BLaER1 (cell line): ENCODE measurements around the gene SPATA31D3.
"Not testable (repeated sequence)": the region's sequence is repeated elsewhere in the genome, so short reads cannot be mapped to it uniquely, and the experiment has no call there.

Experiments
- H3K27ac ChIP-seq: shearing (Covaris generic); formaldehyde crosslinking; 2 replicates; pipeline ENCODE4 v1.8.1; 2022
- H3K27me3 ChIP-seq: shearing (Covaris generic); formaldehyde crosslinking; 2 replicates; pipeline ENCODE4 v1.8.1; 2022
- H3K36me3 ChIP-seq: shearing (Covaris generic); formaldehyde crosslinking; 2 replicates; pipeline ENCODE4 v1.8.1; 2022
- H3K4me1 ChIP-seq: shearing (Covaris generic); formaldehyde crosslinking; 2 replicates; pipeline ENCODE4 v1.8.1; 2022
- H3K4me2 ChIP-seq: shearing (Covaris generic); formaldehyde crosslinking; 2 replicates; pipeline ENCODE4 v1.8.1; 2022
- H3K4me3 ChIP-seq: shearing (Covaris generic); formaldehyde crosslinking; 2 replicates; pipeline ENCODE4 v1.8.1; 2022
- H3K9ac ChIP-seq: shearing (Covaris generic); formaldehyde crosslinking; 2 replicates; pipeline ENCODE4 v1.8.1; 2022
- H3K9me3 ChIP-seq: shearing (Covaris generic); formaldehyde crosslinking; 2 replicates; pipeline ENCODE4 v1.8.1; 2022
- H4K20me1 ChIP-seq: shearing (Covaris generic); formaldehyde crosslinking; 2 replicates; pipeline ENCODE4 v1.8.1; 2022
- Cebpa-rat ChIP-seq: shearing (Covaris generic); IDR thresholded peaks from 2 replicates; pipeline ENCODE4 v1.8.1; 2022

The SPATA31D3 gene

GRCh38 chr9:81943393-81943792 is at the start of gene SPATA31D3:
Gene SPATA31D3 (plus strand): TSS chr9:81943500. CDS start chr9:81943586, 86 bp downstream.
- H3K4me1 ChIP-seq, H4K20me1 ChIP-seq, H3K27ac ChIP-seq, H3K9me3 ChIP-seq, H3K36me3 ChIP-seq, H3K4me2 ChIP-seq, H3K4me3 ChIP-seq, H3K9ac ChIP-seq, H3K27me3 ChIP-seq: not testable (repeated sequence)

GRCh38 chr9:81893929-81894328 is 49.4 kb upstream of the SPATA31D3 start:
- Histone ChIP-seq H3K9me3 (no peaks in the 10 kb centered on the region), H3K36me3 (no peaks in the 10 kb centered on the region), H3K27me3 (no peaks in the 10 kb centered on the region), H3K4me3 (no peak overlapping the region), H3K9ac (no peak overlapping the region), H4K20me1 (no peaks in the 10 kb centered on the region), H3K27ac (no peak overlapping the region), H3K4me1 (no peaks in the 10 kb centered on the region), H3K4me2 (no peak overlapping the region)
- TF ChIP-seq Cebpa-rat, result no peak

- Histone ChIP-seq H3K4me1 (no peaks in the 10 kb centered on the region), H3K27ac (no peak overlapping the region), H3K4me2 (no peak overlapping the region), H3K4me3 (no peak overlapping the region), H3K27me3 (no peaks in the 10 kb centered on the region), H3K36me3 (no peaks in the 10 kb centered on the region), H4K20me1 (no peaks in the 10 kb centered on the region), H3K9me3 (no peaks in the 10 kb centered on the region), H3K9ac (no peak overlapping the region)
- TF ChIP-seq Cebpa-rat, result no peak
Measured at GRCh38 chr9:81894891-81895290, 48.4 kb upstream of the SPATA31D3 start.

- Histone ChIP-seq H3K9ac (no peak overlapping the region), H3K4me1 (no peaks in the 10 kb centered on the region), H3K36me3 (no peaks in the 10 kb centered on the region), H3K9me3 (no peaks in the 10 kb centered on the region), H3K4me3 (no peak overlapping the region), H3K4me2 (no peak overlapping the region), H4K20me1 (no peaks in the 10 kb centered on the region), H3K27ac (no peak overlapping the region), H3K27me3 (no peaks in the 10 kb centered on the region)
- no peak for TF ChIP-seq Cebpa-rat
Measured at GRCh38 chr9:81896070-81896469, 47.2 kb upstream of the SPATA31D3 start.

GRCh38 chr9:81898851-81899250 is 44.4 kb upstream of the SPATA31D3 start:
- Histone ChIP-seq H3K27me3 (no peaks in the 10 kb centered on the region), H3K27ac (no peak overlapping the region), H3K9ac (no peak overlapping the region), H4K20me1 (no peaks in the 10 kb centered on the region), H3K36me3 (no peaks in the 10 kb centered on the region), H3K4me1 (no peaks in the 10 kb centered on the region), H3K9me3 (no peaks in the 10 kb centered on the region), H3K4me2 (no peak overlapping the region), H3K4me3 (no peak overlapping the region)
- TF ChIP-seq Cebpa-rat, result no peak

- Histone ChIP-seq H3K27ac (no peak overlapping the region), H4K20me1 (no peaks in the 10 kb centered on the region), H3K27me3 (no peaks in the 10 kb centered on the region), H3K4me1 (no peaks in the 10 kb centered on the region), H3K36me3 (no peaks in the 10 kb centered on the region), H3K4me2 (no peak overlapping the region), H3K9me3 (no peaks in the 10 kb centered on the region), H3K4me3 (no peak overlapping the region), H3K9ac (no peak overlapping the region)
- TF ChIP-seq Cebpa-rat, result no peak
Measured at GRCh38 chr9:81902196-81902595, 41.1 kb upstream of the SPATA31D3 start.

GRCh38 chr9:81902626-81903025 is 40.7 kb upstream of the SPATA31D3 start:
- Histone ChIP-seq H3K36me3 (no peaks in the 10 kb centered on the region), H3K9ac (no peak overlapping the region), H3K27me3 (no peaks in the 10 kb centered on the region), H3K4me3 (no peak overlapping the region), H3K9me3 (no peaks in the 10 kb centered on the region), H3K4me1 (no peaks in the 10 kb centered on the region), H4K20me1 (no peaks in the 10 kb centered on the region), H3K4me2 (no peak overlapping the region), H3K27ac (no peak overlapping the region)
- no peak for TF ChIP-seq Cebpa-rat

GRCh38 chr9:81906671-81907070 is 36.6 kb upstream of the SPATA31D3 start:
- Histone ChIP-seq H3K4me2 (no peak overlapping the region), H3K36me3 (no peaks in the 10 kb centered on the region), H3K4me1 (no peaks in the 10 kb centered on the region), H4K20me1 (no peaks in the 10 kb centered on the region), H3K27ac (no peak overlapping the region), H3K27me3 (no peaks in the 10 kb centered on the region), H3K9ac (no peak overlapping the region), H3K9me3 (no peaks in the 10 kb centered on the region), H3K4me3 (no peak overlapping the region)
- TF ChIP-seq Cebpa-rat, result no peak

- Histone ChIP-seq H3K4me3 (no peak overlapping the region), H3K9me3 (no peaks in the 10 kb centered on the region), H3K27me3 (no peaks in the 10 kb centered on the region), H3K27ac (no peak overlapping the region), H4K20me1 (no peaks in the 10 kb centered on the region), H3K9ac (no peak overlapping the region), H3K4me2 (no peak overlapping the region), H3K36me3 (no peaks in the 10 kb centered on the region), H3K4me1 (no peaks in the 10 kb centered on the region)
- TF ChIP-seq Cebpa-rat, result no peak
Measured at GRCh38 chr9:81912135-81912534, 31.2 kb upstream of the SPATA31D3 start.

GRCh38 chr9:81915801-81916505 is 27.3 kb upstream of the SPATA31D3 start:
- Histone ChIP-seq H3K27ac (no peak overlapping the region), H3K36me3 (no peaks in the 10 kb centered on the region), H3K9me3 (no peaks in the 10 kb centered on the region), H3K4me3 (no peak overlapping the region), H3K9ac (no peak overlapping the region), H4K20me1 (no peaks in the 10 kb centered on the region), H3K4me1 (no peaks in the 10 kb centered on the region), H3K27me3 (no peaks in the 10 kb centered on the region), H3K4me2 (no peak overlapping the region)
- TF ChIP-seq Cebpa-rat, result no peak

- not testable (repeated sequence) for H3K27me3 ChIP-seq, H4K20me1 ChIP-seq, H3K4me2 ChIP-seq, H3K4me1 ChIP-seq, H3K36me3 ChIP-seq, H3K9ac ChIP-seq, H3K4me3 ChIP-seq, H3K27ac ChIP-seq, H3K9me3 ChIP-seq
Measured at GRCh38 chr9:81918507-81918906, 24.8 kb upstream of the SPATA31D3 start.

- H4K20me1 ChIP-seq, H3K27me3 ChIP-seq, H3K36me3 ChIP-seq, H3K9me3 ChIP-seq, H3K4me3 ChIP-seq, H3K27ac ChIP-seq, H3K4me2 ChIP-seq, H3K9ac ChIP-seq, H3K4me1 ChIP-seq: not testable (repeated sequence)
Measured at GRCh38 chr9:81928305-81928704, 15.0 kb upstream of the SPATA31D3 start, which contains the start of gene SPATA31D4. Gene SPATA31D4 (plus strand): TSS chr9:81928428. CDS start chr9:81928514, 86 bp downstream.

- not testable (repeated sequence) for H3K27me3 ChIP-seq, H3K4me1 ChIP-seq, H3K9ac ChIP-seq, H3K9me3 ChIP-seq, H3K36me3 ChIP-seq, H3K27ac ChIP-seq, H3K4me2 ChIP-seq, H3K4me3 ChIP-seq, H4K20me1 ChIP-seq
Measured at GRCh38 chr9:81930147-81930546, 13.2 kb upstream of the SPATA31D3 start.

- not testable (repeated sequence) for H3K4me1 ChIP-seq, H3K27me3 ChIP-seq, H4K20me1 ChIP-seq
Measured at GRCh38 chr9:81933547-81933946, 9.8 kb upstream of the SPATA31D3 start.

More at GRCh38 chr9:81933547-81933946, 9.8 kb upstream of the SPATA31D3 start:
- not testable (repeated sequence) for H3K4me3 ChIP-seq, H3K9ac ChIP-seq, H3K4me2 ChIP-seq, H3K36me3 ChIP-seq, H3K27ac ChIP-seq, H3K9me3 ChIP-seq
